Stimulated activated naive B cell treated with anti-CD40 and anti-IgM and Interleukin-4, amounts not matched to agents 10 μg/mL and 1 μg/mL and 100 μg/mL, for 72 hours (primary cell): ENCODE results near the gene GCLC.
A peak's percentile ranks its signal among the peaks of the same experiment; 100 is the strongest.
"Not testable (repeated sequence)": the region's sequence is repeated elsewhere in the genome, so short reads cannot be mapped to it uniquely, and the experiment has no call there.

Experiments
- ATAC-seq, 2 donors: fragments of 150-1000 bp; cut with Tn5 transposase; replicated peaks; 2 replicates each; pipeline ENCODE4 v1.10.0; 2021; ENCODE audit warnings: moderate library complexity in 1 of 2
- DNase-seq: peaks from one replicate; pipeline ENCODE4 v3.0.0; 2021
- H3K27ac Mint-ChIP-seq: one replicate; pipeline ENCODE4 v1.8.0; 2022; ENCODE audit warnings: mild to moderate bottlenecking, mixed read lengths
- H3K27me3 Mint-ChIP-seq, 2 donors: one replicate each; pipeline ENCODE4 v1.8.0; 2022; ENCODE audit warnings: mixed read lengths in 2 of 2
- H3K36me3 Mint-ChIP-seq, 2 donors: one replicate each; pipeline ENCODE4 v1.8.0; 2022; ENCODE audit warnings: mixed read lengths in 2 of 2, mild to moderate bottlenecking in 1 of 2
- H3K4me1 Mint-ChIP-seq, 2 donors: one replicate each; pipeline ENCODE4 v1.8.0; 2022; ENCODE audit warnings: mixed read lengths in 2 of 2, mild to moderate bottlenecking in 1 of 2
- H3K4me3 Mint-ChIP-seq, 2 donors: one replicate each; pipeline ENCODE4 v1.8.0; 2022; ENCODE audit warnings: mild to moderate bottlenecking in 2 of 2, mixed read lengths in 2 of 2, moderate library complexity in 1 of 2
- H3K9me3 Mint-ChIP-seq, 2 donors: one replicate each; pipeline ENCODE4 v1.8.0; 2022; ENCODE audit warnings: mixed read lengths in 2 of 2, mild to moderate bottlenecking in 1 of 2

GCLC gene

DNA sequence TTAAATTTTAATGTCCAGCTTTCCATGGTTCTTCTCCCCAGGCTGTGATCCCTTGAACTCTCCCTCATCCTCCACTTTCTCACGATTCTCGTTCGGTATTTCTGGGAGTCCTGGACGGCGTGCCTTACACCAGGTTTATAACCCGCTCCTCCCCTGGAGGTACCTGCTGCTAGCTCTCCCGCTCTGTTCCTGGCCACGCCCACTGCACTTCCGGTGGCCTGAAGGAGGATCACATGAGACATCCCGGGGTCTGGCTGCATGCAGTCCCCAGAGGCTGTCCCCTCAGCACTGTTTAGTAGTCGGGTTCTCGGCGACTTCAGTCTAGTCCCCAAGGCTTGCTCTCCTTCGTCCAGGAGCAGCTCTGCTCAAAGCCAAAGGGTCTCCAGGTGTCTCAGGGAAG is 28.4 kb upstream of the GCLC start:
- Mint-ChIP-seq H3K27me3 (peaks cover 0 to 4% of the 10 kb centered on the region in 2 donors), H3K4me3 (no peak overlapping the region), H3K36me3 (peaks cover 0 to 3% of the 10 kb centered on the region in 2 donors), H3K27ac (no peak overlapping the region), H3K4me1 (peaks cover 0 to 3% of the 10 kb centered on the region in 2 donors), H3K9me3 (peaks cover 0 to 3% of the 10 kb centered on the region in 2 donors)
- DNase-seq: no peak
- no peak for ATAC-seq

DNA sequence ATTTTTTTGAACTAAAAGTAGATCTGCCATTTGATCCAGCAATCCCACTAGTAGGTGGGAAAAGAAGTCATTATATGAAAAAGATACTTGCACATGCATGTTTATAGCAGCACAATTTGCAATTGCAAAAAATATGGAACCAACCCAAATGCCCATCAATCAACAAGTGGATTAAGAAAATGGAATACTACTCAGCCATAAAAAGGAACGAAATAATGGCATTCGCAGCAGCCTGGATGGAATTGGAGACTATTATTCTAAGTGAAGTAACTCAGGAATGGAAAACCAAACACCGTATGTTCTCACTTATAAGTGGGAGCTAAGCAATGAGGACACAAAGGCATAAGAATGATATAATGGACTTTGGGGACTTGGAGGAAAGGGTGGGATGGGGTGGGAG is 27.5 kb upstream of the GCLC start:
- H3K27me3 Mint-ChIP-seq, H3K36me3 Mint-ChIP-seq, H3K9me3 Mint-ChIP-seq, ATAC-seq, H3K4me3 Mint-ChIP-seq, DNase-seq, H3K27ac Mint-ChIP-seq, H3K4me1 Mint-ChIP-seq: not testable (repeated sequence)

DNA sequence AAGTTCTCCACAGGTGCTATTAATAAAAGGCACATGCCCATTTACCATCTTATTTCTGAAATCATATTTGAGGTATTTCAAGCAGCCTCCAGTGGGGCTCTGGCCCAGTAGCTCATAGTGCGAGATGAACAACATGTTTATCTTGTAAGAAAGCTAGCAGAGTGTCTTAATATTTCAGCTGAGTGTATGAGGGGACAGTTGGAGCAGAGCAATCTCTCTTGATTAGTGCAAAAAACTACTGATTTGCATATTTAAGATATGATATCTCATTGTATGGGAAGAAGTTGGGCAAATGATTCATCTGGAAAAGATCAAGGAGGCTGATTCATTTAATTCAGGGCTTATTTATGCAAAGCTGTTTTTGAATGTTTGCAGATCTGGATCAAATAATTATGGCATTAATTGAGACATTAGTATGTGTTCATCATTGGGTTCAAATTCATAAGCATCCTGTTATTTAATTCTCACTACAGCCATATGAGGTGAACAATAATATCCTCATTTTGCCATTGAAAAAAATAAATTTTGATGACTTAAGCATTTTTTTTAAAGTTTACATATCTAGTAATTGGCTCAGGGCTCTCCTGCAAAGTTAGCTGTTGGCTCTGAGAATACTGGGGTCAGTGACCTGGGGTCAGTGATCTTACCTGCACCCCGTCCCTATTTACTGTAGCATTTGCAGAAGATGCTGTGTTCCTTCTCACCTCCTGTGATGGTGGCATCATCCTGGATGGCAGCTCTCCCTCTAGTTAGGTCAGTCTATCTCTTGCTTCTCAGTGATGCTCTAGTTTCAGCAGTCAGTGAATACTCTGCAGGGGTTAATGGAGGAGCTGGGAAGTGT is 24.1 kb upstream of the GCLC start:
- Mint-ChIP-seq H3K4me3 (no peak overlapping the region), H3K27me3 (peaks cover 16 to 22% of the 10 kb centered on the region in 2 donors), H3K36me3 (peaks cover 0 to 3% of the 10 kb centered on the region in 2 donors), H3K4me1 (peaks cover 0 to 3% of the 10 kb centered on the region in 2 donors), H3K9me3 (peaks cover 0 to 3% of the 10 kb centered on the region in 2 donors), H3K27ac (no peak overlapping the region)
- DNase-seq (no peak), ATAC-seq (no peak)

DNA sequence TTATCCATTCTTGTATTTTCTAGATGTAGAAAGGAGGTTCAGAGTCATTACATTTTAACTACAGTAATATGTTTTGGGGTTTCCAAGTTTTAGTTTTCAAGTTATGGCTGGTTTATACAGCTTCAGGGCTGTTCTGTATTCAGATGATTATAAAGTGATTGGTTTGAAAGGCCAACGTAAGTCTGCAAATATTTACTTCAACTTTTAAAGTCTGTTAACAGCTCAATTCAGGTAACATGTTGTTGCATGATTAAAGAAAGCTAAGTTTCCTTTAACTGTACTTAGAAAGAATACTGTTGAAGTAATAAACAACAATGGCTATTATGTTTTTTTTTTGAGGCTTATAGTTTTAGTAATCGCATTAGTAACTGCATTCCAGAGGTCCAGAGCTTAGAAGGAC is 22.8 kb upstream of the GCLC start:
- Mint-ChIP-seq H3K9me3 (no peaks in the 10 kb centered on the region), H3K27ac (no peak overlapping the region), H3K27me3 (peaks cover 16 to 19% of the 10 kb centered on the region in 2 donors), H3K36me3 (no peaks in the 10 kb centered on the region), H3K4me3 (no peak overlapping the region), H3K4me1 (no peaks in the 10 kb centered on the region)
- DNase-seq (no peak), ATAC-seq (no peak)

DNA sequence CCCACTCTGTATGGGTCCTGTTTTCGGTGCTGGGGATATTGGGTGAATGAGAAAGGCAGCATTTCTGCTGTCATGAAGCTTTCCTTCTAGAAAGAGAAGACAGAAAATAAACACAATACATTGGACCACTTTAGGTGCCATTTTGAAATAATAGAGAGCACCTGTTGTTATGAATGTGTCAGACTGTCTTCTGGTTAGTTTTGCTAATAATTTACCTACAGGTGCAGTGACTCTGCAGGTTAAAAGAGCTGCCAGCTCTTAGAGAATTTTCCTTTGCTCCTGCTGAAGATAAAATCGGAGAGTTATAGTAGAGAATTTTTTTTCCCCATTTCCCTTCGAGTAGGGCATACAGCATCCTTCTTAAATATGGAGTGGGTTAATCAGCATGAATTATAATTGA is 21.9 kb upstream of the GCLC start:
- no peaks in the 10 kb centered on the region for H3K36me3 Mint-ChIP-seq
- peaks cover 16 to 19% of the 10 kb centered on the region in 2 donors for H3K27me3 Mint-ChIP-seq
- no peaks in the 10 kb centered on the region for H3K4me1 Mint-ChIP-seq
- ATAC-seq: no peak
- no peak overlapping the region for H3K4me3 Mint-ChIP-seq
- no peak overlapping the region for H3K27ac Mint-ChIP-seq
- no peaks in the 10 kb centered on the region for H3K9me3 Mint-ChIP-seq
- no peak for DNase-seq

DNA sequence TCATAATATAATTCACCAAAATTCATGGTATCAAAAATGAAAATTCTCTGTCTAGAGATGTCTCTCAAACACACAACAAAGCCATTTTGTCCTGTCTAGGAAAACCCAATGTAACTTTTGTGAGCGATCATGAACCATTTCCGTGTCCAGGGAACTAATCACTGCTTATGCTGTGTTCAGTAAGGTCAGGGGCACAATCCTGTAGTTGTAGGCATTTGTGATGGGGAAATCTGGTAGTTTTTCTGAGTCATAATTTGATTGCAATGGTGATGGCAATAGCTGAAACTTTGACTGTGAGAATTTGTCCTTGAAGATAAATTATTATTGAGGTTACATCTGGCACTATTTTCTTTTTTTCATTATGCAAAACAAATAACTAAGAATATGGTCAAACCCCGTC is 21.0 kb upstream of the GCLC start:
- Mint-ChIP-seq H3K4me1 (no peaks in the 10 kb centered on the region), H3K27ac (no peak overlapping the region), H3K27me3 (peaks cover 16 to 19% of the 10 kb centered on the region in 2 donors), H3K9me3 (no peaks in the 10 kb centered on the region), H3K36me3 (no peaks in the 10 kb centered on the region), H3K4me3 (no peak overlapping the region)
- no peak for ATAC-seq
- no peak for DNase-seq

DNA sequence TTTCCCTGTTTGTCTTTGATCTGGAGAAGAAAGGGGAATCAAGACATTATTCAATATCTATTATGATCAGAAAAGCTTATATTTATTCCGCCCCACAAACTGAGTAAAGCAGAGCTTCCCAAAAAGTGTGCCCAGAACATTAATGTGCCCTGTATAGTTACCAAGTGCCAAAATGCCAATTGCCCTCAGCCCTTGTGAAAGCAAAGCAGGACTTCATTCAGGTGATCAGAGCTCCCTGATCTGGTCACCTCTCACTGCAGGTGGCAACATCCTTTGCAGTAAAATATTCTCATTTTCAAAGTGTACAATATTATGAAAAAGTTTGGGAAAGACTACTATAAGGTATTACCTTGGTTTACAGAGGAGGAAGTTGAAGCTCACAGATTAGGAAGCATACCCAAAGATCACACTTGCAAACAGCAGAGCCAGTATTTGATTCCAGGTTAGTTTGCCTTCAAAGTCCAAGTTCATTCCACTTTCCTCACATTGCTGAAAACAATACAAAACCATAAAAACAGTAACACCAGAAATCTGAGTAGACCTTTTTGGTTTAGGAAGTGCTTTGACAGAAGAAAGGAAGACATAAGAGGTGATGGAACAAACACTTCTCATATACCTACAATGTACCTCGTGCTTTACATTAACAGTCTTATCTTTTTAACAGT is 19.6 kb upstream of the GCLC start:
- DNase-seq: no peak
- Mint-ChIP-seq H3K27ac (no peak overlapping the region), H3K36me3 (peaks cover 2 to 4% of the 10 kb centered on the region in 2 donors), H3K27me3 (peaks cover 16 to 19% of the 10 kb centered on the region in 2 donors), H3K4me3 (no peak overlapping the region), H3K4me1 (no peaks in the 10 kb centered on the region), H3K9me3 (peaks cover 0 to 3% of the 10 kb centered on the region in 2 donors)
- ATAC-seq: no peak

DNA sequence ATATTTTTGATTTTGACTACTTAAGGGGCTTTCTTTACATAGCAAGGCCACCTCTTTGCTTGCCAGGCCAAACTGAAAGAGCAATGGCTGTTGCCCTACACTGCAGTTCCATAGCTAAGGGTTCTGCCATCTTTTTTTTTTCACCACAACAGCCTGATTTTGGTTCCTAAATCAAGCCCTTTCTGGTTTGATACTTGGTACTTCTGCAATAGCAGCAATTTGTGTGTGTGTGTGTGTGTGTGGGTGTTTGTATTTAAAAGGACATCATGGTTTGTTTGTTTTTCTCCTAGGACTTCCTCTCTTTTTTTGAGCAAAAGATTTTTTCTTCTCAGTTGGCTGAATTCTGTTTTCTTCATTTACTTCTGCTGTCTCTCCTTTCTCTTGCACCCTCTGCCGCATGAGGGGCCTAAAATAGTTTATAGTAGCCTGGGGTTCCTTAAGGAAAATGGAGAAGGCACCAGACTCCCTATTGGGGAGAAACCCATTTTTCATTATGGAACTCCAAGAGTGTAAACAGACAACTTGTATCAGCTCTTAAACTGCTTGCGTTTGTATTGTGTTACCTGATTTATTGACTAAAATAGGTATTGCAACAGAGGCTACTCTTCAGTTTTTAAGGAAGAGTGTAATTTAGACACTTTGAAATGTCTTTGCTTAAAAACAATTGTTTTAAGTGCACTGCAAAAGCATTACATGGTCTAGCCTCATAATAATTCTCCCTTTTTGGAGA is 12.2 kb upstream of the GCLC start:
- ATAC-seq (no peak), DNase-seq (no peak)
- peaks cover 8 to 10% of the 10 kb centered on the region in 2 donors for H3K27me3 Mint-ChIP-seq
- H3K36me3 Mint-ChIP-seq: peaks cover 2 to 7% of the 10 kb centered on the region in 2 donors
- no peak overlapping the region for H3K27ac Mint-ChIP-seq
- H3K4me1 Mint-ChIP-seq: peaks cover 0 to 7% of the 10 kb centered on the region in 2 donors
- H3K4me3 Mint-ChIP-seq: no peak overlapping the region
- peaks cover 5 to 7% of the 10 kb centered on the region in 2 donors for H3K9me3 Mint-ChIP-seq

DNA sequence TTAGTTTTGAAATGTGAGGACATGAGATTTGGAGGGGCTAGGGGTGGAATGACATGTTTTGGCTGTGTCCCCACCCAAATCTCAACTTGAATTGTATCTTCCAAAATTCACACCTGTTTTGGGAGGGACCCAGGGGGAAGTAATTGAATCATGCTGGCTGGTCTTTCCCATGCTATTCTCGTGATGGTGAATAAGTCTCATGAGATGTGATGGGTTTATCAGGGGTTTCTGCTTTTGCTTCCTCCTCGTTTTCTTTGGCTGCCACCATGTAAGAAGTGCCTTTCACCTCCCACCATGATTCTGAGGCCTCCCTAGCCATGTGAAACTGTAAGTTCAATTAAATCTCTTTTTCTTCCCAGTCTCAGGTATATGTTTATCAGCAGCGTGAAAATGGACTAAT is 8.7 kb upstream of the GCLC start:
- ATAC-seq, DNase-seq, H3K36me3 Mint-ChIP-seq, H3K27ac Mint-ChIP-seq, H3K4me3 Mint-ChIP-seq: not testable (repeated sequence)
- H3K9me3 Mint-ChIP-seq: peaks cover 11 to 16% of the 10 kb centered on the region in 2 donors
- peaks cover 8 to 10% of the 10 kb centered on the region in 2 donors for H3K27me3 Mint-ChIP-seq
- peaks cover 5 to 16% of the 10 kb centered on the region in 2 donors for H3K4me1 Mint-ChIP-seq

DNA sequence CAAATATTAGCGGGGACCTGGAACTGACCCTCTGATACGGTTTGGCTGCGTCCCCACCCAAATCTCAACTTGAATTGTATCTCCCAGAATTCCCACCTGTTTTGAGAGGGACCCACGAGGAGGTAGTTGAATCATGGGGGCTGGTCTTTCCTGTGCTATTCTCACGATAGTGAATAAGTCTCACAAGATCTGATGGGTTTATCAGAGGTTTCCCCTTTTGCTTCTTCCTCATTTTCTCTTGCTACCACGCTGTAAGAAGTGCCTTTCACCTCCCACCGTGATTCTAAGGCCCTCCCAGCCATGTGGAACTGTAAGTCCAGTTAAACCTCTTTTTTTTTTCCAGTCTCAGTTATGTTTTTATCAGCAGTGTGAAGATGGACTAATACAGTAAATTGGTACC is 6.8 kb upstream of the GCLC start:
- H3K4me1 Mint-ChIP-seq: peaks cover 12 to 19% of the 10 kb centered on the region in 2 donors
- H3K27ac Mint-ChIP-seq: peak overlapping the region; percentile 72
- H3K27me3 Mint-ChIP-seq, ATAC-seq, DNase-seq, H3K36me3 Mint-ChIP-seq, H3K4me3 Mint-ChIP-seq: not testable (repeated sequence)
- H3K9me3 Mint-ChIP-seq: peaks cover 11 to 16% of the 10 kb centered on the region in 2 donors

DNA sequence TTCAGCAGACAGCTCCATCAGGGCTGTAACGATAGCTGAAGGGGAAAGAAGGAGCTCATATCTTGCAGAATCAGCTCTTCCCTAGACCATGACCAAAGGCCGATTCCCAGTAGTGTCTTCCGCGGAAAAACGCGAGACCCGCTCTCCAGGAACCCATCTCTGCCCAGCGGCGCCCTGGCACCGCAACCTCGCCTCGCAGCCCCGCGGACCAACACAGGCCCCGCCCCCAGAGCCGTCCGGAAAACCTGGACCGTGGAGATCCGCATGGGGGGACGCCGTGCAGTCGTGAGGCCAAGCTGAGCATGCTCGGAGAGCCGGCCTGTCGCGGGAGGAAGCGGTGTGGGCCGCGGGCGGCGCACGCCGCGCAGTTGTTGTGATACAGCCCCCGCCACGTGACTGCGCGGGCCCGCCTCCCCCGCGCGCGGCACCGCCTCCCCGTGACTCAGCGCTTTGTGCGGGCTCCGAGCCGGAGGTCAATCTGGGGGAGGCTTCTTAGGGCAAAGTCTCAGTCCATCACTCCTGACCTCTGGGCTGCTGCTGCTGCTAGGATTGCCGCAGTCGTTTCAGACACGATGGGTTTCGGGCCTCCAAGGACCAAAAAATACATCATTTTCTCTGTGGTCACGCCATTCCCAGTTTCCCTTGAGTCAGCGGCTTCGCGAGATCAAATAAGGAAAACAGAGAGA is 3.1 kb upstream of the GCLC start:
- DNase-seq (peak; percentile 94), ATAC-seq (peak; percentile 86 to 87)
- peaks cover 33 to 41% of the 10 kb centered on the region in 2 donors for H3K4me1 Mint-ChIP-seq
- H3K4me3 Mint-ChIP-seq: peak overlapping the region; percentile 88 to 92
- H3K27me3 Mint-ChIP-seq: no peaks in the 10 kb centered on the region
- peak overlapping the region; percentile 80 for H3K27ac Mint-ChIP-seq
- H3K36me3 Mint-ChIP-seq: peaks cover 6 to 8% of the 10 kb centered on the region in 2 donors
- H3K9me3 Mint-ChIP-seq: peaks cover 11 to 12% of the 10 kb centered on the region in 2 donors

DNA sequence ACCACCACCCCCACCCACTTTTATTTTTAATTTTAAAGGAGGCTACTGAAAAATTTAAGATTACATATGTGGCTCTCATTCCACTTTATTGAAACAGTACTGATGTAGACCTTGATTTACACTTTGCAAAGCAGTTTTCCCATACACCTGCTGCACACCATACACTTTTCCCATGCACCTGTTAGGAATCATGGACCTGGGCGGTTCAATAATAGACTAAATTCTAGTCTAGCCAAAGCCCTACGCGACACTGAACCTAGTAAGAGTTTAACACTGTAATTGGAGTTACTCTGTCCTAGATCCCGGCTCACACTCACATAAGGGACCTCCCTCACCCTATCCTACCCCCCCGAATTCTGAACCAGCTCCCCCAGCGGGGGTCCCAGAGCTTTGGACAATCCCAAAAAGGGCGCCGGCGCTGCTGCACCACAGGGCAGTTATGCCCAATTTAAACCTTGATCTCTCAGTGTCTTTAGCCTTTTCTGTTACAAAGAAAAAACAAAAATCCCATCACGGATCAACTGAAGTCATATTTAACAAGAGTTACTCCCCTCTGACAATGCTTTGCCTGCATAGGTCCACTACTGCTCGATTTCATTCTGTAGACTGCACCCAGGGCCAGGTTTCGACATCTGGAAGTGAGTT is 2.4 kb upstream of the GCLC start:
- Mint-ChIP-seq H3K36me3 (peaks cover 6 to 7% of the 10 kb centered on the region in 2 donors), H3K4me1 (peaks cover 33 to 40% of the 10 kb centered on the region in 2 donors), H3K27me3 (no peaks in the 10 kb centered on the region), H3K4me3 (peak overlapping the region; percentile 88 to 92), H3K9me3 (peaks cover 10 to 11% of the 10 kb centered on the region in 2 donors), H3K27ac (peak overlapping the region; percentile 80)
- DNase-seq (no peak), ATAC-seq (peak; percentile 5 to 14)

DNA sequence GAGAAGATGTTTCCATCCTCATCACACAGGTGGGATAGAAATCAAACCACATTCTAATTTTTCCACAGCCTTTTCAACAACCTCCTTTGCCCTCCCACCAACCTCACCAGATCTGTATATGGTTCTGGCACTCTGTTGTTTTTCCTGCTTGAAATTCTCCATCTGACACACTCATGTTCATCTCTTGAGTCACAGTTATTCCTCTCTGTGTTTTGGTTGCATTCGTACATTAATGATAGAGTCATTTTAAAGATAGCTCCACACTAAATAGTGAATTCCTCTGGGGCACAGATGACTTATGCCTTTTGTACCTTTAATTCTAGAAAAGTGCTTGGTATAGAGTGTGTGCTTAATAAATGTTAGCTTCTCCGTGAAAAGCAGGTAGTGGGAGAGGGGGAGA is 1.4 kb upstream of the GCLC start:
- Mint-ChIP-seq H3K4me3 (no peak overlapping the region), H3K27ac (no peak overlapping the region), H3K27me3 (no peaks in the 10 kb centered on the region), H3K4me1 (peaks cover 29 to 30% of the 10 kb centered on the region in 2 donors), H3K36me3 (no peaks in the 10 kb centered on the region), H3K9me3 (peaks cover under 1 to 2% of the 10 kb centered on the region in 2 donors)
- no peak for ATAC-seq
- DNase-seq: no peak

DNA sequence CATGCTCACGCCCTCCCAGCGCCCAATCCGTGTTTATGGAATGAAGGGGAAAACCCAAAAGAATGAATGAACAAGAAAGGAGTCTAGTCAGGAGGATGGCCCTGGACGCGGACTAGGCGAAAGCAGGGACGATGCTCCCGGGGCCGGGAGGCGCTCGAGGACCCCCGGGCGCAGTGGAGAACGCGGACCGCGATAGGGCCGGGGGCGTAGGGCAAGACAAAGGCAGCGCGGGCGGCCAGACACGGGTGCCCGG is 758 bp downstream of the GCLC start:
- DNase-seq: no peak
- H3K4me1 Mint-ChIP-seq: peaks cover 35 to 47% of the 10 kb centered on the region in 2 donors
- no peak for ATAC-seq
- H3K27me3 Mint-ChIP-seq: no peaks in the 10 kb centered on the region
- H3K9me3 Mint-ChIP-seq: no peaks in the 10 kb centered on the region
- H3K4me3 Mint-ChIP-seq: peak overlapping the region; percentile 91 to 96
- peaks cover 4 to 6% of the 10 kb centered on the region in 2 donors for H3K36me3 Mint-ChIP-seq
- peak overlapping the region; percentile 93 for H3K27ac Mint-ChIP-seq
